Osteoblast (primary cell): ENCODE measurements around the gene ATP9A. TPM values are rescaled to one million over a fixed set of nuclear protein-coding genes. Genes with fewer than 3 reads are reported as not detected.

Experiments used
- DNase-seq: peaks from one replicate; pipeline ENCODE4 v3.0.0; 2011; ENCODE audit warnings: low spot score, mixed read lengths; ENCODE audit not compliant: insufficient read length; ENCODE audit errors: missing footprints
- H2AFZ ChIP-seq: 2 replicates; pipeline ENCODE4 v1.6.0; 2011; ENCODE audit warnings: mild to moderate bottlenecking, low read length
- H3K27ac ChIP-seq: 2 replicates; pipeline ENCODE4 v1.5.1; 2011; ENCODE audit warnings: mild to moderate bottlenecking, low read depth, low read length, moderate library complexity
- H3K27me3 ChIP-seq: 2 replicates; pipeline ENCODE4 v1.6.0; 2012; ENCODE audit warnings: mild to moderate bottlenecking, control low read depth, inconsistent platforms, low read length, moderate library complexity; ENCODE audit not compliant: insufficient read depth
- H3K36me3 ChIP-seq: 2 replicates; pipeline ENCODE4 v1.5.1; 2011; ENCODE audit warnings: mild to moderate bottlenecking, low read length, control low read depth, moderate library complexity; ENCODE audit not compliant: insufficient read depth
- H3K4me1 ChIP-seq: 2 replicates; pipeline ENCODE4 v1.5.1; 2011; ENCODE audit warnings: mild to moderate bottlenecking, low read length, control low read depth, moderate library complexity; ENCODE audit not compliant: insufficient read depth
- H3K4me2 ChIP-seq: 2 replicates; pipeline ENCODE4 v1.6.0; 2011; ENCODE audit warnings: mild to moderate bottlenecking, low read length; ENCODE audit not compliant: insufficient read depth
- H3K4me3 ChIP-seq: fragments of 200-600 bp; sonication (generic); 3 replicates; pipeline ENCODE4 v1.5.1; 2012; ENCODE audit warnings: mild to moderate bottlenecking, low read length, inconsistent platforms; ENCODE audit not compliant: insufficient read depth
- H3K79me2 ChIP-seq: 2 replicates; pipeline ENCODE4 v1.6.0; 2012; ENCODE audit warnings: mild to moderate bottlenecking, low read length, control low read depth, inconsistent platforms; ENCODE audit not compliant: insufficient read depth
- H3K9me3 ChIP-seq: 2 replicates; pipeline ENCODE4 v1.5.1; 2011; ENCODE audit warnings: low read depth, low read length, control low read depth
- H4K20me1 ChIP-seq: 2 replicates; pipeline ENCODE4 v1.6.0; 2012; ENCODE audit warnings: mild to moderate bottlenecking, low read length, control low read depth; ENCODE audit not compliant: insufficient read depth
- total RNA-seq: library from RNA; depleted of rRNA; stranded (reverse); fragments of >200 nt; gene quantifications from 2 replicates; pipeline ENCODE4 v1.2.3, GENCODE V29; 2012
- TF ChIP-seq, protein P1 (sequence below): IDR thresholded peaks from 2 replicates; pipeline ENCODE4 v1.5.1; 2011; ENCODE audit warnings: mild to moderate bottlenecking, low read depth, low read length, moderate library complexity; ENCODE audit errors: extremely low read depth

The ATP9A gene
- total RNA-seq, 1 donor: 48.9 TPM

DNA sequence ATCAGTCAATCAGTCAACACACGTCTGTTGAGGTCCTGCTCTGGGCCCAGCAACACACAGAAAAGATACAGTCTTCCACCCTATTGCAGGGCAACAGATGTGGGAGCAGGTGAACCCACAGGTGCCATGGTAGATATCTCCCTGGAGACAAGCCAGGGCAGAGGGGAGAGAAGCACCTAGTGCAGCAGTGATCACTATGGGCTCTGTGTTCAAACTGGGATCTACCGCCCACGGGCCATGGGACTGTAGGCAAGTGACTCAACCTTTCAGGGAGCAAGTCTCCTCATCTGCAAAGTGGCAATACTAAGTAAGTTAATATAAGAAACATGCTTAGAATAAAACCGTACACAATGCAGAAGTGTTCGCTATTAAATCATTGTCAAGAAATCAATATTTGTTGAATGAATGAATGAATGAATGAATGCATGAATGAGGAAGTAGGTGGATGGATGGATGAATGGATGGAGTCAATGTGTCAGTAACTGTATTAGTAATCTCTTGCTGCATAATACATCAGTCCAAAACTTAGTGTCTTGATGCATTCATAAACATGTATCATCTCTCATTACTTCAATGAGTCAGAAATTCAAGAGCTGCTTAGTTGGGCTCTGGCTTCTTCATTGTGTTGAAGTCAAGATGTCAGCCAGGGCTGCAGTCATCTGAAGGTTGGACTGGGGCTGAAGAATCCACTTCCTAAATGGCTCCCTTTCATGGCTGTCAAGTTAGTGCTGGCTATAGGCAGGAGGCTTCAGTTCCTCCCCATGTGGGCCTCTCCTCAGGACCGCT lies 193.7 kb downstream of the ATP9A start:
- peak overlapping the region; percentile 54 for H3K4me2 ChIP-seq
- H3K9me3 ChIP-seq: no peaks in the 10 kb centered on the region
- no peak for DNase-seq
- no peak overlapping the region for H3K4me3 ChIP-seq
- TF ChIP-seq, protein P1, sequence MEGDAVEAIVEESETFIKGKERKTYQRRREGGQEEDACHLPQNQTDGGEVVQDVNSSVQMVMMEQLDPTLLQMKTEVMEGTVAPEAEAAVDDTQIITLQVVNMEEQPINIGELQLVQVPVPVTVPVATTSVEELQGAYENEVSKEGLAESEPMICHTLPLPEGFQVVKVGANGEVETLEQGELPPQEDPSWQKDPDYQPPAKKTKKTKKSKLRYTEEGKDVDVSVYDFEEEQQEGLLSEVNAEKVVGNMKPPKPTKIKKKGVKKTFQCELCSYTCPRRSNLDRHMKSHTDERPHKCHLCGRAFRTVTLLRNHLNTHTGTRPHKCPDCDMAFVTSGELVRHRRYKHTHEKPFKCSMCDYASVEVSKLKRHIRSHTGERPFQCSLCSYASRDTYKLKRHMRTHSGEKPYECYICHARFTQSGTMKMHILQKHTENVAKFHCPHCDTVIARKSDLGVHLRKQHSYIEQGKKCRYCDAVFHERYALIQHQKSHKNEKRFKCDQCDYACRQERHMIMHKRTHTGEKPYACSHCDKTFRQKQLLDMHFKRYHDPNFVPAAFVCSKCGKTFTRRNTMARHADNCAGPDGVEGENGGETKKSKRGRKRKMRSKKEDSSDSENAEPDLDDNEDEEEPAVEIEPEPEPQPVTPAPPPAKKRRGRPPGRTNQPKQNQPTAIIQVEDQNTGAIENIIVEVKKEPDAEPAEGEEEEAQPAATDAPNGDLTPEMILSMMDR: no peak
- no peaks in the 10 kb centered on the region for H4K20me1 ChIP-seq
- H2AFZ ChIP-seq: no peak overlapping the region
- H3K27ac ChIP-seq: no peak overlapping the region
- H3K36me3 ChIP-seq: no peaks in the 10 kb centered on the region
- H3K79me2 ChIP-seq: no peaks in the 10 kb centered on the region
- peaks cover 13% of the 10 kb centered on the region for H3K4me1 ChIP-seq
- H3K27me3 ChIP-seq: no peaks in the 10 kb centered on the region

- no peaks in the 10 kb centered on the region for H3K27me3 ChIP-seq
- H3K4me2 ChIP-seq: peak overlapping the region; percentile 54
- H3K36me3 ChIP-seq: no peaks in the 10 kb centered on the region
- no peak overlapping the region for H2AFZ ChIP-seq
- no peak overlapping the region for H3K4me3 ChIP-seq
- peak overlapping the region; percentile 32 for H3K27ac ChIP-seq
- peak; percentile 89 for DNase-seq
- TF ChIP-seq, protein P1: no peak
- H3K4me1 ChIP-seq: peaks cover 13% of the 10 kb centered on the region
- H4K20me1 ChIP-seq: no peaks in the 10 kb centered on the region
- no peaks in the 10 kb centered on the region for H3K9me3 ChIP-seq
- no peaks in the 10 kb centered on the region for H3K79me2 ChIP-seq
Measured at GRCh38 chr20:51573576-51574243, 194.5 kb downstream of the ATP9A start.

DNA sequence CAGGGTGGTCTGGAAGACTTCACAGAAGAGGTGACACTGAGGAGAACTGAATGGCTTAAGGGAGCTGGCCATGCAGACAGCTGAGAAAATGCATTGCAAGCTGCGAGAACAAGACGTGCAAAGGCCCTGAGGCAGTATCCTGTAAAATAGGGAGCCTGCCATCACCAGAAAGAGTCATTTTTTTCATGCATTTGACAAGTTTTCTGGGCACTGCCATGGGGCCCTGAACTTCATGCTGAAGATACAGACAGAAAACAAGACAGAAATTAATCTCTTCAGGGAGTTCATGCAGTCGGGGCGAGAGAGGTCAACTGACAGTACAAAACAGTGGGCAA lies 196.8 kb downstream of the ATP9A start:
- H3K9me3 ChIP-seq: no peaks in the 10 kb centered on the region
- H3K36me3 ChIP-seq: no peaks in the 10 kb centered on the region
- no peaks in the 10 kb centered on the region for H3K79me2 ChIP-seq
- TF ChIP-seq, protein P1: no peak
- H2AFZ ChIP-seq: no peak overlapping the region
- no peak overlapping the region for H3K27ac ChIP-seq
- peaks cover 13% of the 10 kb centered on the region for H3K4me1 ChIP-seq
- H3K27me3 ChIP-seq: peaks cover 7% of the 10 kb centered on the region
- no peak overlapping the region for H3K4me3 ChIP-seq
- H3K4me2 ChIP-seq: no peak overlapping the region
- H4K20me1 ChIP-seq: no peaks in the 10 kb centered on the region
- no peak for DNase-seq

DNA sequence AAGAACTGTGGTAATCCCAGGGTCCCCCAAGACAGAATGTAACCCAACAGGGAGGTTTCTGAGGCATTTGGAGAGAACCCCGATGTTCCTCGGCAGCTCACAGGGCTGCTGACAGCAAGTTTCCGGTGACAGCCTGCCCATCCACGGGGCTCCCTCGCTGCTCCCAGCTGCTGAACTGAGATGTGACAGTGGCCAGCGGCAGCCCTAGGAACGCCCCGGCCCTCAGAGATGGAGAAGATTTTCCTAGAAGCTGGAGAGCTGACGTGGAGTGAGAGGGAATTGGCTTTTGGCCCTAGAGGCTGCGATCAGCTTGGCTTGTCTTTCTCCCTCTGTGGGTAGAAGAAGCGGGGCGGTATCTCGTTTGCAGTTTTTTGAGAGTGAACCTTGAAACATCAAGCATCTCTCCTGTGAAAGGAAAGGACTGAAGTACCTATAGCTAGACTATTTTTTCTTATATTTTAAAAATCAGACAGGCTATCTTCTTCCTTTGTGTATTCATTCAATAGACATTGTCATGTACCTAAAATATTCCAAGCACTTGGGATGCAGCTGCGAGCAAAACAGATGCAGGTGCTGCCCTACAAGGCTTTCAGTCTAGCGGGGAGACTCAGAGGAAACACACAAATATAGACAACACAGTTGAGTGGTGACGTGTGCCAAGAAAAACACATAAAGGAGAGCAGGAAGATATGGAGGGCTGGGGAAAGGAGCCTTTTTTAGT lies 197.3 kb downstream of the ATP9A start:
- Histone ChIP-seq H3K27ac (no peak overlapping the region), H2AFZ (peak overlapping the region; percentile 44), H3K4me3 (peak overlapping the region; percentile 30), H3K4me2 (peak overlapping the region; percentile 17), H3K27me3 (peaks cover 7% of the 10 kb centered on the region), H4K20me1 (no peaks in the 10 kb centered on the region), H3K79me2 (no peaks in the 10 kb centered on the region), H3K36me3 (no peaks in the 10 kb centered on the region), H3K4me1 (peaks cover 18% of the 10 kb centered on the region), H3K9me3 (no peaks in the 10 kb centered on the region)
- TF ChIP-seq, protein P1: no peak
- DNase-seq: no peak
